Stimulated activated CD8-positive, alpha-beta memory T cell treated with anti-CD3 and anti-CD28 coated beads, Interleukin-15, amount 100 ng/mL, for 48 hours (primary cell): Measurements from ENCODE around the gene PLXNC1.

Source experiments
- DNase-seq, 2 donors: peaks; one replicate each; pipeline ENCODE4 v3.0.0-alpha.2; 2020; ENCODE audit warnings: low read depth in 2 of 2

PLXNC1 gene

DNA sequence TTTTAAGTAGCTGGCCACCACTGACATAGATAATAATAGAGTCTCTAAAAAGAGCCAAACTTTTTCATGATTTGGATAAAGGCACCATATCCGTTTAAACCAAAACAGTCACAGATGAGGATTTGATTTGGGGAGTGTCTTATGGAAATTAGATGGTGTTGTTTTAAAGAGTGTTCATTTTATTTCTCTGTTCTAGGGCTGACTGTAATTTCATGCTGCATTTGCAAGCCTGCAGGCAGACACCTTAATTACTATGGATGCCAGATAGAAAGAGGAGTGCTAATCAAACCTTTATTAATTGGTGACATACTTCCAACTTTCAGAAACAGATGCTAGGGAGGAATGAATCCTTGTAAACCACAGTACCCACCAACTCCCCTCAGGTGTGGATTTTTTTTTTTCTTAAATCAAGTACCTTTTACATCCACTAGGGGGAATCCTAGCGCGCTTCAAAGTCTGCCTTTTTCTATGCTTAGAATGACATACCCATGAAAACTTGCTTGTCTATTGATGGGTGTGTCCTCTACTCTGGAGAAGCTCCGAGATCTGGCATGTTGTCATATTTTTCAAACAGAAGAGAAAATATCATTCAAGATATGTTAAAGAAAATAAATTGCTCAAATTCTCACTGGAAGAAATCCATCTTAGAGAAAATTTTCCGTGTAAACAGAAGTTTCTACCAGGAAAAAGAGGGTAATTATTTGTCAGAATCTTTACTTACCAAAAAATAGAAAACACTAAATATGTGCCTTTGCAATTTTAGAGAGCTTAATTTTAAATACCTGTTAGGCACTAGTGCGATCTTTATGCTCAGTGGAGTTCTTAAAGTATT lies 14.2 kb upstream of the PLXNC1 start:
- DNase-seq, result no peak

DNA sequence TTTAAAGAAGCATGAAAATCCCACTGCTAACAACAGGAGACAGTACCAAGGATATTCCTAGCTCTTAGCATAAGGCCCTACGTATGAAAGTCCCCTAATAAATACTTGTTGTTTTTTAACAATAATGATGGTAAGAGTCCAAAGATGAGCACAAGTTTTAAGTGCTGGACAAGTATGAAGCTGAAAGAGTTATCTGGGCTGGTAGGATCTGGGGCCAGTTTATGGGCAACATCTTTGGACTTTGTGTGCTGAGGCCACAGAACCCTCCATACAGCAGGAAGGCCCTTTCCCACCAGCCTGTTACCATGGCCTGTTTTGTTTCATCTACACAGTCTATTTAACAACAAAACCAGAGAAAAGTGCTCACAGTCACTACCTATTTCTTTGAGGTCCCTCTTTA lies 12.5 kb upstream of the PLXNC1 start:
- no peak for DNase-seq

DNA sequence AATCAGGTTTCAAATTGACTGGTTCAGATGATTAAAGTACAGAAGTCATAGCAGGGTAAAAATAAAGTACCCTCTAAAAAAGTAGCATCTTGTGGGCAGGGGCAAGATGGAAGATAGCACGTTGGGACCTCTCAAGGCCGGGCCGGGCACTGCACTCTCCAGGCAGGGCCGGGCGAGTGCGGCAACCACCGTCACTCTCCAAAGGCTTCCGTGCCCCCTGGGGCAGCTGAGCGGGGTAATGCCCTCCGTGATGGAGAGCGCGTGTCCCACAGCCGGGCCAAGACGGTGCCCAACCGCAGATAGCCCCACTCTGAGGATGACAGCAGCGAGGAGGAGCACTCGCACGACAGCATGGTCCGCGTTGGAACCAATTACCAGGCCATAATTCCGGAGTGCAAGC lies 8.6 kb upstream of the PLXNC1 start:
- DNase-seq, result no peak

DNA sequence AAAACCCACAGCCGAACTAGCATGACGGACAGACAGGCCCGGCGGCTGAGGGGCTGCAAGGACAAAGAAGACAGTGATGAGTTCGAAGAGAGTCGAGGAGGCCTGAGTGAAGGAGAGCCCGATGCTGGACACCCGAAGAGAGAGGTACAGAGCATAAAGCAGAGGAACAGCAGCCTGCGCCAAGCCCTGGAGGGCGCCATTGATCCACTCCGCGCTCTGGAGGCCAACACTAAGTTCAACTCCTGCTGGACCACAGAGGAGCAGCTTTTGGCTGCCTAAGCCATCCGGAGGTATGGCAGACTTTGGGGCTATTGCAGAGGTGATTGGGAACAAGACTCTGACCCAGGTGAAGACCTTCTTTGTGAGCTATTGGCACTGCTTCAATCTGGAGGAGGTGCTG lies 7.8 kb upstream of the PLXNC1 start:
- DNase-seq, result peak; percentile 21 to 28

DNA sequence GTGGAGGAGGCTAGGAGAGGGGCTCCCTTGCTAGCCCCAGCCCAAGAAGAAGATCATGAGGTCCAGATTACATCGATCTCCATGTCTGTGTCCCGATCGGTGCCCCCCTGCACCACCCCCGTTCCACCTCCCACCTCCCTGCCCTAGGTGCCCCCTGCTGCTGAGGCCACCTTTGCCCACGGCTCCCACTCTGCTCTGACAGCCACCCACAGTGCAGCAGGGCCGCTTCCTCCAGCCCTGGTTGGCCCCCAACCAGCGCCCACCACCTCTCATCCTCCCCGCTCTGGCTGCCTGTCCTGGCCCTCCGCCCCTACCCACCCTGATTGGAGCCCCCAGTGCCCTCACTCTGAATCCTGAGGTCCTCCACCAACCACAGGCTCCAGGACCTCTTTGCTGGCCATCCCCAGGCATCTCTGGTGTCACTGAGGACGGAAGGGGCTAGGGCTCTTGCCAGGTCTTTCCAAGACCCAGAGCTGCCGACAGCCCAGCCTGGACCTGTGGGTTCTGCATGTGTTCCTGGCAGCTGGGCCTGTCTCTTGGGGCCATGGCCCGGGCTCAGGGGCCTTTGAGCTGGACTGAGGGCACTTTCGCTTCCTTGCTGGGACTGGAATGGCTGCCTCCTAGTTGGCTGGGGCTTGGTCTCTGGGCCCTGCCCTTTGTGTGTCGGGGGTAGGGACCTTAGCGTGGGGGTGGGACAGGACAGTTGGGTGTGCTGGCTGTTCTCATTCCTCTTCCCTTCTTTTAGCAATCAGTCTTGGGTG lies 7.2 kb upstream of the PLXNC1 start:
- DNase-seq, result no peak

- DNase-seq, result no peak
Measured at GRCh38 chr12:94141892-94142291, 6.5 kb upstream of the PLXNC1 start.

DNA sequence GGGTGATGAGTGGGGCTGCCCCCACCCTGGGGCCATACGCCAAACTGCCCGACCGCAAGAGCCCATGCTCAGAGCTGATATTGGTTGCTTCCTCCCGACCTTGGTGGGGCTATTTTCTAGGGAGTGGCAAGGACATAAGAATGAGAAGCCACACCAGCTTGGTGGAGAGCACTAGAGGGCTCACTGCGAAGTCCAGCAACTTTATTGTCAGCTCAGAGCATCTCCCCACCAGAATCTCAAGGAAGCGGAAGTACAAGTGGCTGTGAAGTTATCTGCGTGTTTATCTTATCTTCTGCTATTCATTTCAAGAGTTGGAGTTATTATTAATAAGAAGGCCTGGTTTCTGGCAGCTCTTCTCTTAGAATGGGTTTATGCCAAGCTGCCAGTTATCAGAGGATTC lies 4.9 kb upstream of the PLXNC1 start:
- DNase-seq, result no peak

- DNase-seq, result no peak
Measured at GRCh38 chr12:94143951-94144350, 4.4 kb upstream of the PLXNC1 start.

GRCh38 chr12:94144781-94145180 lies 3.6 kb upstream of the PLXNC1 start:
- no peak for DNase-seq

DNA sequence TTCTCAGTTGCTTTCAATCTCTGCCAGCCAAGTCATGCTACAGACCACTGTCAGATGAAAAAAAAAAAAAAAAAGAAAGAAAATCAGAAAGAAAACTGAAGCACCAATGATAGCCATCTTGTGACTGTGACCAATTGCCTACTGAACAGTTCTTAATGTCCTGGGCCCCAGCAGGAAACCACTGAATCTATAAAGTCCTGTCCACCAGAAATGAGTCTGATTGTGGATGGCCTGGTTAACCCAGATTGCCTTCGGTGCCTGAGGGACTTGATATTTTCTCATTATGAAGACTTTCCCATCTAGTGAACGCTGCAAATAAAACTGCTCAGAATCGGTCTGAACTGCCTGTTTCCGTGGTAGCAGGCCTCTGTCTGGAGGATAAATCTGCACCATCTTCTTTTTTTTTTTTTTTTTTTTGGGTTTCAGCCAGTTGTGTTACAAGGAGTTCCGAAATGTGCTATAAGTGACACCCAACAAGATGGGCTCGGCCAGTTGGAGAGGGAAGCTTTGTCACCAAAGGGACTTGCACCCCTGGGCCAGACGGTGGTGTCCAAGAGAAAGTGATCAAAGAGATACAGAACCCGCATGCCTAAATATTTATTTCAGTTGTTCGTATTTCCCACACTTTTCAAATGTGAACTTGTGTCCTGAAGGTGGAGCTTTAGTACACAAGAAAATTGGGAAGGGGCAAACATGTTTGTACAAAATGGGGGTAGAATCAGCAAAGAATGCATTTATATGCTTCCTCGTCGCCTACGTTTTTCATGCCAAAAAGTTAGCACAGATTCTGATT lies 3.0 kb upstream of the PLXNC1 start:
- no peak for DNase-seq

DNA sequence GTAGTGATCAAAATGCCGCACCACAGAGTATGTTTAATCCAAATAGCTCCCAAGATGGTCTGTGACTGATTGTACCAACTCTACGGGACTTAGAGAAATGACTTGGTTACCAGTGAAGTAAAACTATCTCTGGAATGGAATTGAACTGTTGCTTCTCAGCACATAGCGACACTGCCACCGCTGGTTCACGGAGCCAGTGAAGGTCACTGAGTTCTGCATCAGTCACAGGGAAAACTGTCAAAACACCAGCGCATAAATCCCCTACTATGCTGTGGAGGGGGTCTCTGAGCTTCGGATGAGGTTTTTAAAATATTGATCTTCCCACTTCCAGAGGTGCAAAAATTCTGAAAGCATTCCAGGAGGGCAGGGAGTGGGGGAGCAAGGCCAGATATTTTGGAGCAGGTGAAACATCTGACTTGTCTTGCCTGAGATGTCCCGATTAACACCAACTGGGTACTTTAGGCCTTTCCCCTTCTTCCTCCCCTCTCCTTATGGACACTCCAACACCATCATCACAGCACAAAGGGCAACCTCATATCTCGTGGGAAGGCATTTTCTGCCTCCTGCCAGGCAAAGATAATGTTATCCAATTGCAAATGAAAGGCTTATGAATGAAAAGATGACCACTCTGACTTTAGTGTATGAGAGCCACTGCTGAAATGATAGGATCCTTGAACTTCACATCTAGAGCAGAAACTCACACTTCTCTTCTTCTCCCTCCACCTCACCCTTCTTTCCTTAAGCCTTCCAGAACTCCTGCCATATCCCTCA lies 2.0 kb upstream of the PLXNC1 start:
- DNase-seq, result no peak

GRCh38 chr12:94147387-94147990 lies 888 bp upstream of the PLXNC1 start:
- no peak for DNase-seq

DNA sequence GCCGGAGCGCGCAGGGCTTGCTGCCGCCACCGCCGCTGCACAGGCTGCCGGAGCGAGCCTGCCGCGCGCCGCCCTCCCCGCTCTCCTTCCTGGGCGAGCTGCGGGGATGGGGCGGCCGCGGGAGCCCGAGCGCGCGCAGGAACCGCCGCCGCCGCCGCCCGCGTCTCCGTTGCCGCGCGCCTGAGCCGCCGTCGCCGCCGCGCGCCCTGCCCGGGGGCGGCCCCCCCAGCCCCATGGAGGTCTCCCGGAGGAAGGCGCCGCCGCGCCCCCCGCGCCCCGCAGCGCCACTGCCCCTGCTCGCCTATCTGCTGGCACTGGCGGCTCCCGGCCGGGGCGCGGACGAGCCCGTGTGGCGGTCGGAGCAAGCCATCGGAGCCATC lies 352 bp downstream of the PLXNC1 start:
- no peak for DNase-seq

DNA sequence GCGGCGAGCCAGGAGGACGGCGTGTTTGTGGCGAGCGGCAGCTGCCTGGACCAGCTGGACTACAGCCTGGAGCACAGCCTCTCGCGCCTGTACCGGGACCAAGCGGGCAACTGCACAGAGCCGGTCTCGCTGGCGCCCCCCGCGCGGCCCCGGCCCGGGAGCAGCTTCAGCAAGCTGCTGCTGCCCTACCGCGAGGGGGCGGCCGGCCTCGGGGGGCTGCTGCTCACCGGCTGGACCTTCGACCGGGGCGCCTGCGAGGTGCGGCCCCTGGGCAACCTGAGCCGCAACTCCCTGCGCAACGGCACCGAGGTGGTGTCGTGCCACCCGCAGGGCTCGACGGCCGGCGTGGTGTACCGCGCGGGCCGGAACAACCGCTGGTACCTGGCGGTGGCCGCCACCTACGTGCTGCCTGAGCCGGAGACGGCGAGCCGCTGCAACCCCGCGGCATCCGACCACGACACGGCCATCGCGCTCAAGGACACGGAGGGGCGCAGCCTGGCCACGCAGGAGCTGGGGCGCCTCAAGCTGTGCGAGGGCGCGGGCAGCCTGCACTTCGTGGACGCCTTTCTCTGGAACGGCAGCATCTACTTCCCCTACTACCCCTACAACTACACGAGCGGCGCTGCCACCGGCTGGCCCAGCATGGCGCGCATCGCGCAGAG lies 873 bp downstream of the PLXNC1 start:
- peak; percentile 25 to 29 for DNase-seq

DNA sequence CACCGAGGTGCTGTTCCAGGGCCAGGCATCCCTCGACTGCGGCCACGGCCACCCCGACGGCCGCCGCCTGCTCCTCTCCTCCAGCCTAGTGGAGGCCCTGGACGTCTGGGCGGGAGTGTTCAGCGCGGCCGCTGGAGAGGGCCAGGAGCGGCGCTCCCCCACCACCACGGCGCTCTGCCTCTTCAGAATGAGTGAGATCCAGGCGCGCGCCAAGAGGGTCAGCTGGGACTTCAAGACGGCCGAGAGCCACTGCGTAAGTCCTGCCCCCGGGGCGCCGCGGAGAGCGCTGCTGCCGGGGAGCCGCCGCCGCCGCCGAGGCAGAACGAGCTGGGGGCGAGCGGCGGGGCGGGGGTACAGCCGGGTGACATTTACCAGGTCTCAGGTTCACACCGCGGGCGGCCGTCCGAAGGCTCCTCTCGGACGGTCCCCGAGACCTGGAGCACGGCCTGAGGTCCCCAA lies 1.4 kb downstream of the PLXNC1 start:
- DNase-seq, result no peak

- DNase-seq, result peak in 1 of 2 donors; percentile 50
Measured at GRCh38 chr12:94150240-94151121, 2.1 kb downstream of the PLXNC1 start.

- no peak for DNase-seq
Measured at GRCh38 chr12:94151582-94151981, 3.2 kb downstream of the PLXNC1 start.

DNA sequence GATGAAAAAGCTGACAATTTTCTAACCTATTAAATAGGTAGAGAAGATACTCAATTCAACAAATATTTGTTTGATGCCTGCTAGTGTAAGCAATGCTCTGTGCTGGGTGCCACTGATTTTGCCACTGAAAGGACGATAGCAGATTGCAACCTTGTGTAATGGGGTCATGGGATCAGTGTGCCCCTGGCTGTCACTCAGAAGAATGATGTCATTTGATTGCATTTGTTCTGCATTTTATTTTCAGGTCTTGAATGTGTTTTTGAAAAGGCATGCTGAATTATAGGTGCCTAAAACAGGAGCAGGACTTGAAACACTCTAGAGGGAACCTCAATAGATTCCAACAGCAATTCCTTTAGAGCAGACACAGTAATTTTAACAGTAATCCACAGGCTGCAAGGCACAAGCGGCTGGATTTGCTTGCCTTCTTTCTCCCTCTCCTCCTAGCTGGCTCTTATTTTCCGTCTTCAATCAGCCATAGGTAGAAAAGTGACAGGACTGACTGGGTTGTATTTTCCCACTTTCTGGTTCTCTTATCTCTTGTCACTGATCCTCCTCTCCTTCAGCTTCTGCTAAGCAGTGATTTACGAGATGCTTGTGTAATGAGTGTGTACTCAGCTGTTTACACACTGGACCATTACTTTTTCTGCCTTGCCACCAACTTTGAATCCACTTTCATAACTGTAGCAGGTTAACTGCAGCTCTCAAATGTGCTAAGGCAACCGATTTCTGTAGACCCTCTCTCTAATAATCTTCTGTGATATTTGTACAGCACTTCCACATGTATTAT lies 4.1 kb downstream of the PLXNC1 start:
- no peak for DNase-seq

DNA sequence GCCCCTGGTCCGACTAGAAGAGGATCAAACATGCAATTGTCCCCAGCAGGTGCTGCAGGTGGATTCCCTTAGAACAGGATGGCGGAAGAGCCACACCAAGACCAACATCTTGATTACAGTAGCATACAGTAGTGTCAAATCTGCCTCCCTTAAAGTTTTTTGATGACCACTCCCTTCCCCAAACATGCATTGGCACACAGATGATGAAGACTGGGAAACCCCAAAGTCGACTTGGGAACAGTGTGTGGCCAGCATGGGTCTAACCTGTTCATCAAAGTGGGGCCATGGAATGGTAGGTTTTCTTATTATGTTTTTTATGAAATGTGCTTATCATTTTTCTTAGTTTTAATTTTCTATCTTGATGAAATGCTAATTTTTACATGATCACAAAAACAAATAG lies 8.8 kb downstream of the PLXNC1 start:
- DNase-seq, result no peak
